Activated CD4-positive, alpha-beta memory T cell treated with anti-CD3 and anti-CD28 coated beads, Interleukin-2, amount 10 ng/mL, durations not matched to agents 7 days and 5 days (primary cell): Measurements from ENCODE around the gene GBF1. TPM values are rescaled to one million over a fixed set of nuclear protein-coding genes. Genes with fewer than 3 reads are reported as not detected.

Experiments used
- CTCF ChIA-PET: fragments of 350-600 bp; sonication (Branson Sonifier 250); formaldehyde crosslinking; loops from one replicate; lab custom pipeline; 2021; ENCODE audit warnings: antibody characterized with exemption, inconsistent platforms; lab: Charles Lee
- POLR2A ChIA-PET: fragments of 350-600 bp; sonication (Branson Sonifier 250); formaldehyde crosslinking; loops from one replicate; lab custom pipeline; 2021; ENCODE audit warnings: antibody characterized with exemption; lab: Charles Lee
- DNase-seq: peaks from one replicate; pipeline ENCODE4 v3.0.0-alpha.2; 2020
- H3K27ac Mint-ChIP-seq: one replicate; pipeline ENCODE4 v1.8.0; 2021; ENCODE audit warnings: mild to moderate bottlenecking, mixed read lengths
- H3K27me3 Mint-ChIP-seq: one replicate; pipeline ENCODE4 v1.8.0; 2021; ENCODE audit warnings: mixed read lengths
- H3K36me3 Mint-ChIP-seq: one replicate; pipeline ENCODE4 v1.8.0; 2021; ENCODE audit warnings: low read depth, mixed read lengths
- H3K4me1 Mint-ChIP-seq: one replicate; pipeline ENCODE4 v1.8.0; 2021; ENCODE audit warnings: mixed read lengths
- H3K4me3 Mint-ChIP-seq: one replicate; pipeline ENCODE4 v1.8.0; 2021; ENCODE audit warnings: mild to moderate bottlenecking, mixed read lengths
- H3K9me3 Mint-ChIP-seq: one replicate; pipeline ENCODE4 v1.8.0; 2021; ENCODE audit warnings: mixed read lengths
- total RNA-seq, 2 experiments: library from RNA; stranded (reverse); gene quantifications; one replicate each; pipeline ENCODE4 v1.2.3, GENCODE V29; 2021

The GBF1 gene
- total RNA-seq, 2 experiments from 2014 or later = 42.4 to 43.1 TPM

DNA sequence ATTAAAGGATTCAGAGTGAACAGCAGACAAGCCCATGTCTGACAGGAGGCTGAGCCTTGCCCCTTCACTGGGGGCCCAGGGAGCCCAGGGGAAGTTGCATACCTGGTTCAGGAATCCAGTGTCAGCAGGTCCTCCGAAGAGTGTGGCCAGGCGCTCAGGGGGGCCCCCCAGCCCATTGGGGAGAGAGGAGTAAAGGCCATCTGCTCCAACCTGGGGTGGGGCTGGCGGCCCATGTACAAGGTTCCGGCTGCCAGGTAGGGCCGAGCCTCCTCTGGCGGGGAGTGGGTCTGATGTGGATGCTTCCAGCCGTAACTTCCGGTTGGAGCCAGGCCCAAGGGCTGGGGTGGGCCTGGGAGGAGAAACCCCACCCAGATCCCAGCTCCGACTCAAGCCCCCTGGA, 171.0 kb downstream of the GBF1 start:
- ChIA-PET CTCF (interaction anchor here (1.7 kb wide), 1 partner anchor 186 kb away, joined by 5 read pairs; no protein-coding TSS in a partner anchor), POLR2A (no interaction called here)
- DNase-seq = no peak
- Mint-ChIP-seq H3K27ac (no peak overlapping the region), H3K4me3 (no peak overlapping the region), H3K9me3 (no peaks in the 10 kb centered on the region), H3K36me3 (peaks cover 2% of the 10 kb centered on the region), H3K4me1 (peaks cover 38% of the 10 kb centered on the region), H3K27me3 (peaks cover 31% of the 10 kb centered on the region)

DNA sequence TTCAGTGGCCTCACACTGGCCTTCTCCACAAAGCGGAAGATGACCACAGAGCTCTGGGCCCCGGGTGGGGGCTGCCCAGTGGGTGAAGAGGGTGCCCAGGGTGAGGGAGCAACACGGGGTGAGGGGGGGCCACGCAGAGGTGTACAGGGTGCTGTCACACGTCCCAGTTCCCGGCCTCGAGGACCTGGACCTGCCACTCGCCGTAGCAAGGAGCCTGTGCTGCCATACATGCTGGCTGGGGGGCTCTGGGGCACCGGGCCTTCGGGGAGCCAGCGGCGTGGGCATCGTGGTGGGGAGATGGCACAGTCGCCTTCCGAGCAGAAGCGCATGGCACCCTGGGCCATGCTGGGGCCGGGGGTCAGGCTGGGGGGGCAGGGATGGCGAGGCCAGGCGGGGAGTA, 171.4 kb downstream of the GBF1 start:
- peaks cover 27% of the 10 kb centered on the region for H3K27me3 Mint-ChIP-seq

DNA sequence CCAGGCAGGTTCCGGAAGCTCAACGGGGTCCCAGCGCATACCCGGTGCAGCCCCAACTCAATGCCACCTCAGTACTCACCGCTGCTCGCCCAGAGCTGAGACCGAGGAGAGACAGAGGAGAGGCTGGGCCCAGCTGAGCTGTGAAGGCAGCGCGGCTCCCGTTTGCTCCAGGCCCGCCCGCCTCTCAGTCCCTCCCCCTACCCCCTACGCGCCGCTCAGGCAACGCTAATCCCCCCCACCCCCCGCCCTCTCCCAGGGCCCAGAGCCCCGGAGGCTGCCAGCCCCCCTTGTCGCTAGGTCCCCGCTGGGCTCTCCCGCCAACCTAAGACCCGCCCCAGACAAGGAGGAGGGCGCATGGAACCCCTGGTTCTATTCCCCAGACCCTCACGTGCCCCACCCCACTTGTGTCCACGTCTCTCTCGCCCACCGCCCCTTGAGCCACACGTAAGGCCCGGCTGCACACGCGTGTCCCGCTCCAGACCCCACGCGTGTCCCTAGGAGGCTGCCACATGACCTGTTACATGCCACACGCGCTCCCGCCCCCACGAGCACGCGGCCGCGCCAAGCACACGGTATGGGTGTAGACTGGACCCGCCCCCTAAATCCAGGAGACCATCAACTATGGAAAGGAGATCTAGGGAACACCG, 173.4 kb downstream of the GBF1 start, which contains the start of gene PSD:
PSD (minus strand) TSS at position 164 of the 647 bp plus-strand sequence. CDS start 1,747 bp downstream, outside the sequence.
- POLR2A ChIA-PET = interaction anchor here (1.1 kb wide), 1 partner anchor 13 kb away, joined by 3 read pairs; the partner anchor contains the start of gene CUEDC2
- H3K27ac Mint-ChIP-seq = no peak within 1 kb of the TSS
- peaks cover 24% of the 10 kb centered on the region for H3K27me3 Mint-ChIP-seq
- H3K4me1 Mint-ChIP-seq = peaks cover 40% of the 10 kb centered on the region
- DNase-seq = no peak
- peak within 1 kb of the TSS; percentile 87 for H3K4me3 Mint-ChIP-seq
- no peaks in the 10 kb centered on the region for H3K9me3 Mint-ChIP-seq
- peaks cover 9% of the 10 kb centered on the region for H3K36me3 Mint-ChIP-seq
- CTCF ChIA-PET = no interaction called here

More for the DNA sequence above, 171.4 kb downstream of the GBF1 start:
- no peak overlapping the region for H3K27ac Mint-ChIP-seq
- H3K9me3 Mint-ChIP-seq = no peaks in the 10 kb centered on the region
- peaks cover 2% of the 10 kb centered on the region for H3K36me3 Mint-ChIP-seq
- CTCF ChIA-PET = no interaction called here
- DNase-seq = no peak
- H3K4me1 Mint-ChIP-seq = peaks cover 36% of the 10 kb centered on the region
- POLR2A ChIA-PET = no interaction called here
- no peak overlapping the region for H3K4me3 Mint-ChIP-seq

DNA sequence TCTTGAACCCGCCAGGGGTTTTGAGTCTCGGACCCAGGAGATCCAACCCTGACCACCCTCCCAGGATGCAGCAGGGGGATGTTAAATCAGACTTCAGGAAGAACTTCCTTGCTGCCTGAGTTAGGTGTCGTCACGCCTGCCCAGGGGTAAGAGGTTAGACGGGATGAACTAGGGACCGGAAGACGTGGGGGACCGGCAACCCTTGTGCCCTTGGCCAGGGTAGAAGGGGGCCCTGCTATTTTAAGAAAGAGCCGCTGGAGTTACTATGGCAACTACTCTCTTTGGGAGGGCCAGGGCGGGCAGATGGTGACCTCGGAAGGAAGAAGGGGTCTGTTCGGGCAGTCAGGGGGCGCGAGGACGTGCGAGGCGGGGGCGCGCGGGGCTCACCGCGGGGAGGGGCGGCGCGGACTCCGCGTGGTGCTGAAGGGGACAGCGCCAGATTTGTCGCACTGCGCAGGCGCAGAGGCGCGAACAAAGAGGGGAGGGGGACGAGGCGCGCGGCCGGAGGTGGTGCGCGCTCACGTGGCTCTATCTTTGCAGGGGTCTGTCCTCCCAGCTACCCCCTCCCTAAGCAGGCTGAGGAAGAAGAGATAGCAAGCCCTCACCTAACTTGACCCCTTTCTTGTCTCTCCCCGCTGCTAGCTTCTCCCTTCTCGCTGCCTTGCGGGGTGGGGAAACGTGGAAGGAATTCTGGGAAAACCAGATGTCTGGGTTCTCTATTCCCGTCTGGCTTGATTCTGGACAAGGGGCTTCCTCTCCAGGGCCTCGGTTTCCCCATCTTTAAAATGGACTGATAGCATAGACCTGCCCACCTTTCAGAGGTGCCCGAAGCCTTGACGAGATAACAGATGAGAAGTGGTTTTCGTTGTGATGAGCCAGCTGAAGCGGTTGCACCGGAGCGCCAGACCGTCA, 174.2 kb downstream of the GBF1 start:
- ChIA-PET POLR2A (interaction anchor here (0.6 to 7.0 kb wide), 13 partner anchors 10 to 267 kb away, joined by 3 to 80 read pairs (median 18); partner anchors contain the start of genes C10orf95, CUEDC2, NFKB2 and NOLC1), CTCF (interaction anchor here (0.7 to 6.6 kb wide), 12 partner anchors 9 to 250 kb away, joined by 3 to 58 read pairs (median 12); partner anchors contain the start of genes ACTR1A, C10orf95, CUEDC2 and SUFU)
- H3K27ac Mint-ChIP-seq = no peak overlapping the region
- peaks cover 40% of the 10 kb centered on the region for H3K4me1 Mint-ChIP-seq
- DNase-seq = peak; percentile 77
- H3K36me3 Mint-ChIP-seq = peaks cover 9% of the 10 kb centered on the region
- no peaks in the 10 kb centered on the region for H3K9me3 Mint-ChIP-seq
- H3K27me3 Mint-ChIP-seq = peaks cover 19% of the 10 kb centered on the region
- peak overlapping the region; percentile 87 for H3K4me3 Mint-ChIP-seq

DNA sequence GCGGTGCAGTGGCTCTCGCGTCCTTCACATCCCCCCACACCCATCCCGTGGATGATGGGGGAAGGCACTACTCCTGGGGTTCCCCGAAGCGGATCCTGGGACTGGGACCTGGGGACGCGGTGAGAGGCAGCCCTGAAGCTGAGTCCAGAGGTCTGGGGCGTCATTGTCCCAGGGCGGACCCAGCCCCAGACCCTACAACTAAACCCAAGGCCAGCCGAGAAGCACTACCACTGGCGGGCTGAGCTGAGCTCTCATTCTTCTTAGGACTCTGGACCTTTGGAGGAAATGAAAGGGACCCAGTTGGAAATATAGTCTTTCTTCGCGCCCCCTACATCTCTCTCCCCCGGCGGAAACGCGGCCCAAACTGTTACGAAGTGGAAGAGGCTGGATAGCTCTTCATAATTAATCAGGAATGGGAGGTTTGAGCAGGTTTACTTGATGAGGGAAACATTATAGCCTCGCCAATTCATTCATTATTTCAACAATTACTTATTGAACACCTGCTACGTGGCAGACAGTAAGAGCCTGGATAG, 174.9 kb downstream of the GBF1 start:
- Mint-ChIP-seq H3K4me1 (peaks cover 40% of the 10 kb centered on the region), H3K27ac (peak overlapping the region; percentile 90), H3K27me3 (peaks cover 18% of the 10 kb centered on the region), H3K4me3 (peak overlapping the region; percentile 87), H3K36me3 (peaks cover 9% of the 10 kb centered on the region), H3K9me3 (no peaks in the 10 kb centered on the region)
- POLR2A ChIA-PET = interaction anchor here (0.5 to 7.0 kb wide), 19 partner anchors 10 to 268 kb away, joined by 3 to 80 read pairs (median 7); partner anchors contain the start of genes C10orf95, CUEDC2, GBF1 and NFKB2
- DNase-seq = no peak
- CTCF ChIA-PET = interaction anchor here (0.7 to 6.6 kb wide), 15 partner anchors 10 to 251 kb away, joined by 3 to 58 read pairs (median 7); partner anchors contain the start of genes ACTR1A, C10orf95, CUEDC2 and SUFU

DNA sequence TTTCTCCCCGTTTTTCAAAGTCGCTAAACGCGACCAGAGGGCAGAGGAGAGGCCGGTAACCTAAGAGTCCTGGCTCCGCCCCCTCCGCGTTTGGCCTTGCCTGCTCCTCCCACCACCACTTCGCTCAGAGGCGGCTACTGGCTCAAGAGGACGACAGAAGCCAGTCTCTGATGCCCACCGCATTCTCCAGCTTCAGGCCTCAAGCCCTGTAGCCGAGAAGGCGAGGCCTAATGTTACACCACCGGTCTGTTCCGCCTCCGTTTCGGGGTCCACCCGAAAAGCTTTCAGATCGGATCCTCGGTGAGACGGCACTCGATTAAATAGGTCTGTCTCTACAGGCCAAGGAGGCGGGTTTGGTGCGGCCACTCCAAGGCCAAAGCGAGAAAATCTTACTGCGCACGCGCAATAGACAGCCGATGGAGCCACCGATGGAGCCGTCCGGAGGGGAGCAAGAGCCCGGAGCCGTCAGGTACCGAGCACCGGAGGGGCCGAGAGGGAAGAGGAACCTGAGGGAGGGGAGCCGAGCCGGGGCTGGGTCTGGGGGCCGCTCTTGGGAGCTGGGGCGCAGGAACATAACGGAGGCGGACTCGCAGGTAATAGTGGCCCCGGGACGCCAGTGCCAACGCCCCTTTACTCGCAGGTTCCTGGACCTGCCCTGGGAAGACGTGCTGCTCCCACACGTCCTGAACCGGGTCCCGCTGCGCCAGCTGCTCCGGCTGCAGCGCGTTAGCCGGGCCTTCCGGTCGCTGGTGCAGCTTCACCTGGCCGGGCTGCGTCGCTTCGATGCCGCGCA, 175.6 kb downstream of the GBF1 start, which contains the start of gene FBXL15:
FBXL15 (plus strand) TSS at position 123 of the 793 bp plus-strand sequence; CDS start at position 417, 294 bp downstream.
- peak within 1 kb of the TSS; percentile 87 for H3K4me3 Mint-ChIP-seq
- DNase-seq = peak; percentile 97

DNA sequence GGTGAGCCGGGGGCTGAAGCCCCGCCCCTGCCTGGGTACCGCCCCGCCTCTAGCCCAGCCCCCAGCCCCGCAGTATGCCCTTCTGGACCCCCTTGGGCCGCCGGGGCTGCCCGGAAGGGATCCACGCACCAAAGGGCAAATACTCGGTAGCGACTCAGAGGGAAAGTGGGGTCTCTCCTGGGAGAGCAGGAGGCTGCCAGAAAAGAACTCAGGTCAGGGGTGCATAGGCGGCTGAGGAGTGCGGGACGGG, 176.1 kb downstream of the GBF1 start:
- Mint-ChIP-seq H3K9me3 (no peaks in the 10 kb centered on the region), H3K4me3 (peak overlapping the region; percentile 87), H3K27me3 (peaks cover 18% of the 10 kb centered on the region), H3K27ac (peak overlapping the region; percentile 90), H3K36me3 (peaks cover 9% of the 10 kb centered on the region), H3K4me1 (peaks cover 40% of the 10 kb centered on the region)
- CTCF ChIA-PET = interaction anchor here (0.8 to 6.6 kb wide), 16 partner anchors 11 to 191 kb away, joined by 3 to 58 read pairs (median 6); partner anchors contain the start of genes ACTR1A, C10orf95, CUEDC2 and SUFU
- POLR2A ChIA-PET = interaction anchor here (1.0 to 7.0 kb wide), 15 partner anchors 8 to 269 kb away, joined by 3 to 80 read pairs (median 18); partner anchors contain the start of genes ACTR1A, C10orf95, CUEDC2 and NFKB2
- no peak for DNase-seq

More for the DNA sequence above, 175.6 kb downstream of the GBF1 start, which contains the start of gene FBXL15:
- H3K36me3 Mint-ChIP-seq = peaks cover 9% of the 10 kb centered on the region
- peaks cover 40% of the 10 kb centered on the region for H3K4me1 Mint-ChIP-seq
- peak within 1 kb of the TSS; percentile 90 for H3K27ac Mint-ChIP-seq
- peaks cover 18% of the 10 kb centered on the region for H3K27me3 Mint-ChIP-seq
- POLR2A ChIA-PET = interaction anchor here (0.5 to 7.0 kb wide), 21 partner anchors 8 to 268 kb away, joined by 3 to 80 read pairs (median 8); partner anchors contain the start of genes ACTR1A, C10orf95, CUEDC2 and GBF1
- no peaks in the 10 kb centered on the region for H3K9me3 Mint-ChIP-seq
- CTCF ChIA-PET = interaction anchor here (0.8 to 6.6 kb wide), 16 partner anchors 12 to 251 kb away, joined by 3 to 58 read pairs (median 6); partner anchors contain the start of genes ACTR1A, C10orf95, CUEDC2 and SUFU

DNA sequence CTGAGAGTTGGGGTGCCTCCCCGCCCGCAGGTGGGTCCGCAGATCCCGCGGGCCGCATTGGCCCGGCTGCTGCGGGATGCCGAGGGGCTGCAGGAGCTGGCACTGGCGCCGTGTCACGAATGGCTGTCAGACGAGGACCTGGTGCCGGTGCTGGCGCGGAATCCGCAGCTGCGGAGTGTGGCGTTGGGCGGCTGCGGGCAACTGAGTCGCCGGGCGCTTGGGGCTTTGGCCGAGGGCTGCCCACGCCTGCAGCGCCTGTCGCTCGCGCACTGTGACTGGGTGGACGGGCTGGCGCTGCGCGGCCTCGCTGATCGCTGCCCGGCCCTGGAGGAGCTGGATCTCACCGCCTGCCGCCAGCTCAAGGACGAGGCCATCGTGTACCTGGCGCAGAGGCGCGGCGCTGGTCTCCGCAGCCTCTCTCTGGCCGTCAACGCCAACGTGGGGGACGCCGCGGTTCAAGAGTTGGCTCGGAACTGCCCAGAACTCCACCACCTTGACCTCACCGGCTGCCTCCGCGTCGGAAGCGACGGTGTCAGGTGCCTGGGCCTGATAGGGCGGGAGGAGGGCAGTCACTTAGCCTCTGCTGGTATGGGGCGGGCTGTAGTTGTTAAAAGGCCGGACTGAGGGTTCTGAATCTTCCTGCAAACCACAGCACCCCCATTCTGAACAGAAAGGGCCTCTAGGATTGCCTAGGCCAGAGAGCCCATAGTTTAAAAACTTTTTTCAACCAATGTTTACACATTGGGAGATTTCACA, 176.6 kb downstream of the GBF1 start:
- Mint-ChIP-seq H3K4me3 (peak overlapping the region; percentile 87), H3K4me1 (peaks cover 40% of the 10 kb centered on the region), H3K36me3 (peaks cover 9% of the 10 kb centered on the region), H3K27ac (peak overlapping the region; percentile 90), H3K9me3 (no peaks in the 10 kb centered on the region), H3K27me3 (peaks cover 18% of the 10 kb centered on the region)
- peak; percentile 45 for DNase-seq
- ChIA-PET CTCF (interaction anchor here (0.8 to 6.6 kb wide), 16 partner anchors 10 to 191 kb away, joined by 3 to 58 read pairs (median 8); partner anchors contain the start of genes ACTR1A, C10orf95, CUEDC2 and SUFU), POLR2A (interaction anchor here (1.0 to 7.0 kb wide), 14 partner anchors 9 to 270 kb away, joined by 3 to 80 read pairs (median 18); partner anchors contain the start of genes ACTR1A, C10orf95, CUEDC2 and NFKB2)

DNA sequence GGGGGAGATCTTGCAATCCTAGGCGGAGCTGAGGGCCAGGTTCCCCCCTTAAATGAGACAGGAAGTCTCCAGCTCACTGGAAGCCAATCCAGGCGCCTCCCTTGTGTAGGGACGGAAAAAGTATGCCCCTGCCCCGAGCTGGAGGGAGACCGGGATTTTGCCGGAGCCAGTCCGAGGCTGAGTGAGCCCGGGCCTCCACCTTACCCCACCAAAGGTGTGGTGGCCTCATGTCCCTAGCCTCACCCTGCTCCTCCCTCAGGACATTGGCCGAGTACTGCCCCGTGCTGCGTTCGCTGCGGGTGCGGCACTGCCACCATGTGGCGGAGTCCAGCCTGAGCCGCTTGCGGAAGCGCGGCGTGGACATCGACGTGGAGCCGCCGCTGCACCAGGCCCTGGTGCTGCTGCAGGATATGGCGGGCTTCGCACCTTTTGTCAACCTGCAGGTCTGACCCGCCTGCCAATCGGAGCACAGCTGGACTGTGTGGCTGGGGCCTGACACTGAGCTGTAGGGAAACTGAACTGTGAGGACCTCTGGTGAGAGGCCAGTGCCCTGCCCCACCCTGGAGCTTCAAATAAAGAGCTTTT, 177.3 kb downstream of the GBF1 start:
- peaks cover 12% of the 10 kb centered on the region for H3K27me3 Mint-ChIP-seq
- H3K9me3 Mint-ChIP-seq = no peaks in the 10 kb centered on the region
- POLR2A ChIA-PET = interaction anchor here (1.2 to 7.0 kb wide), 11 partner anchors 9 to 271 kb away, joined by 3 to 80 read pairs (median 21); partner anchors contain the start of genes ACTR1A, C10orf95, CUEDC2 and NFKB2
- peaks cover 47% of the 10 kb centered on the region for H3K4me1 Mint-ChIP-seq
- CTCF ChIA-PET = interaction anchor here (0.7 to 6.6 kb wide), 14 partner anchors 10 to 192 kb away, joined by 3 to 58 read pairs (median 8); partner anchors contain the start of genes ACTR1A, C10orf95, CUEDC2 and SUFU
- peak overlapping the region; percentile 82 for H3K27ac Mint-ChIP-seq
- peak overlapping the region; percentile 87 for H3K4me3 Mint-ChIP-seq
- DNase-seq = peak; percentile 69
- peaks cover 9% of the 10 kb centered on the region for H3K36me3 Mint-ChIP-seq

DNA sequence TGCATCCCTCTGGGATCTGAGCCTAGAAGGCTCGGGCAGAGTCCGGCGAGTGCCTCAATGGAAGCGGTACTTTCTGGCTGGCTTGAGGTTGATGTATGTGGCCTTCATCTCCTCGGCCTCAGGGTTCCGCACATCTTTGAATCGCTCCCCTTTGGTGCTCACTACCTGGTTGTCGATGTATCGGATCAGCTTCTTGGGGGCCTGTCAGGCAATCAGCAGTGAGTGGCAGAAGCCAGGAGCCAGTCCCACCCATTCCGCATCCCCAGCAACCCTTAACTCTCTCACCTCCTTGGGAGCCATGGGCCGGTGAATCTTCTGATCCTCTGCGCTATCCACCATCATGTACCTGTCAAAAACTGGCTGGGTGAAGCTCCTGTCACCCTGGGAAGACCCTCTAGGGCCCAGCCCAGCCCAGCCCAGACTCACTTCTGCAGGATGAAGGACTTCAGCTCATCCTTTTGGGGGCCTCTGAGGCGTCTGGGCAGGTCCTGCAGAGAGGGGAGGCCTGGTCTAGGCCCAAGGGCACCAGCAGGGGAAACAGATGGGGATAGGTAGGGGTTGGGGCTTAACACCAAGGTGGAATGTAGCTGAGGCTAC, 178.1 kb downstream of the GBF1 start:
- H3K9me3 Mint-ChIP-seq = no peaks in the 10 kb centered on the region
- peak overlapping the region; percentile 10 for H3K27ac Mint-ChIP-seq
- H3K4me3 Mint-ChIP-seq = peak overlapping the region; percentile 21
- H3K36me3 Mint-ChIP-seq = peaks cover 9% of the 10 kb centered on the region
- ChIA-PET CTCF (interaction anchor here (0.7 to 6.6 kb wide), 10 partner anchors 9 to 193 kb away, joined by 3 to 58 read pairs (median 8); partner anchors contain the start of genes C10orf95 and CUEDC2), POLR2A (interaction anchor here (0.8 to 7.0 kb wide), 9 partner anchors 8 to 272 kb away, joined by 3 to 80 read pairs (median 11); partner anchors contain the start of genes ACTR1A, C10orf95, CUEDC2 and NFKB2)
- DNase-seq = no peak
- peaks cover 43% of the 10 kb centered on the region for H3K4me1 Mint-ChIP-seq
- H3K27me3 Mint-ChIP-seq = peaks cover 4% of the 10 kb centered on the region
